Inferior parietal cortex (tissue), 1 donor: Measurements from ENCODE around the gene HEATR9.

Experiments
- DNase-seq: peaks from one replicate; pipeline ENCODE4 v3.0.0-alpha.2; 2016; ENCODE audit errors: extremely low spot score

HEATR9 gene

DNA sequence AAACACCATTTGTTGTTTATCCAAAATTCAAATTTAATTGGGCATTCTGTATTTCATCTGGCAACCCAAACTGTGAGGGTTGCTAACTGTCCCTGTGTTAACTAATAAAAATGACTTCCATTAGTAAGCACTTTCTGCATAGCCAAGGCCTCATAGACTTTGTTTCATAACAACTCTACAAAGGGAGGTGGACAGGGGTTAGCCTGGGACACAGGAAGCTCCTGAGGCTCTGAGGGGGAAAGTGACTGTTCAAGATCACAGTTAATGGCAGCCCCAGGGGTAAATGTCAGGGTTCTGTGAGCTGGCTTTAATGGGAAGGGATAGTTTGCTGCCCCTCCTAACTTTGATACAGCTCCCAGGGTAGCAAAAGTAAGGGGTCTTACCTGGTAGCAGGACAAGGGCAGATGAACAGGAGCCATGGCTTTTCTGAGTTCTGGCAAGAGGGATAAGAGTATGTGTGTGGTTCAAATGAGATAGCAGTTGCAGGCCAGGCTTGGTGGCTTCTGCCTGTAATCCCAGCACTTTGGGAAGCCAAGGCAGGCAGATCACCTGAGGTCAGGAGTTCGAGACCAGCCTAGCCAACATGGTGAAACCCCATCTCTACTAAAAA, 2.2 kb downstream of the HEATR9 start:
- no peak for DNase-seq

DNA sequence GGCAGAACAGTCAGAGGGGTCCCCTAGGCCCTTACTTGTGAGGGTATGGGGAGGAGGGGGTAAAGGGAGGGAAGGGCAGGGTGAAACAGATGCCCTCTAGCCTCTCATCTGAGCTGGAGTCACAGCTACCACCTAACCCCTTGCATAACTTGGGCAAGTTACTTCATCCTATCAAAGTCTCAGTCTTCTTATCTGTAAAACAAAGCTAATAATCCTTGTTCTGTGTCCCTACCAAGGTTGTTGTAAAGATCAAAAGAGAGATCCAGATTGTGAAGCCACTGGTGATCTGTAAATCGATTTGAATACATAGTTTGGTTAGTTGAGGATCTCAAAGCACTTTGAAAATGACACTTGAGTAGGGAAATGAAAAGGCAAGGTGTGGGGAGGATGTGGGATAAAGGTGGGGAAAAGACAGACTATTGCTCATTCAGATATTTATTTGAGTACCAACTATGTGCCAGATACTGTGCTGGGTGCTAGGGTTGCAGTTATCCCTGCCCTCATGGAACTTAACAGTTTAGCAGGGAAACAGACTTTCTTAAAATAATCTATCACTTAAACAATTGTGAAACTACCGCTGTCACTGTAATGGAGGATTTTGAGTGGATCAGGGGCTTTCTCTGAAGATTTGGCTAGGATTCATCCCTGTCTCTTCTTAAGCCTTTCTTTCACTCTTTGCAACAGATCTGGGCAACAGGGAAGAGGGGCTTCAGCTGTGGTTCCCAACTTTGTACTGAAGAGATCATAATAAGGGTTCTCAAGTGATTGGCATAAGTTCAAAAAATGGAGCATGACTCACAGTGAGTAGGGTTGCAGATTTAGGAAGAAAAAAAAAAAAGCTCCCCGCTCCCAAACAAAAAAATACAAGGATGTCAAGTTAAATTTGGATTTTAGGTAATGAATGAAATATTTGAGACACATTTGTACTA, 3.0 kb downstream of the HEATR9 start:
- DNase-seq, result no peak

DNA sequence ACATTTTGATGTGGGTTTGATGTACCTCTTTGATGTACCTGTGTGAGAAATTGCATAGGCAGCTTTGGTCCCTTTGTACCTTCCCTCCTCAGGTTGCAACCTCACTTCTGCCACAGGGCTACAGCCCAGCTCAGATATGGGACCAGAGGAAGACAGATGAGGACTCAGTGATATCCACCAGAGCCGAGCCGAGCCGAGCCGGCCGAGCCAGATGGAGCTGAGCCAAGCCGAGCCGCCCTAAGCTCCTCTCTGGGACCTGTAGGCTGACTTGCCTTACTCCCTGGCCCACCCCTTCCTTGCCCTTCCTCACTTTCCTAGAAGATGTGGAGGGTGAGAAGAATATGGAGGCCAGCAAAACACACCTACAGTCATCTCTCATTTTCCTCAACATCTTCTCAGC, 3.8 kb downstream of the HEATR9 start:
- DNase-seq, result no peak

DNA sequence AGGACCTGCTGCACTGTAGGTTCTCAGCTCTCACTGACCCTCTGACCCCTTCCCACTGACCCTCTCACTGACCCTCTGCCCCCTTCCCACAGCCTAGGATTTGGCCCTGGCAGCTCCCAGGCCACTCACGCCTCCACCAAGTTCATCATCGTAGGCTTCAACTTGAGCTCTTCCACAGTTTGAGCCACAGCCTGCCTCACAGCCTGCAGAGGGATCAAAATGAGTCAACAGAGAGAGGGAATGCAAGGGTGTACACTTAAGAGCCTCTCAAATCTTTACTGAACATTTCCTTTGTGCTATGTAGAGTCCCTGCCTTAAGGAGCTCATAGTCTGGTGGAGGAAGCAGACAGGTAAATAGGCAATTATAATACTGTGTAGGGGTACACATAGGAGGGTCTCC, 12.1 kb downstream of the HEATR9 start:
- no peak for DNase-seq

DNA sequence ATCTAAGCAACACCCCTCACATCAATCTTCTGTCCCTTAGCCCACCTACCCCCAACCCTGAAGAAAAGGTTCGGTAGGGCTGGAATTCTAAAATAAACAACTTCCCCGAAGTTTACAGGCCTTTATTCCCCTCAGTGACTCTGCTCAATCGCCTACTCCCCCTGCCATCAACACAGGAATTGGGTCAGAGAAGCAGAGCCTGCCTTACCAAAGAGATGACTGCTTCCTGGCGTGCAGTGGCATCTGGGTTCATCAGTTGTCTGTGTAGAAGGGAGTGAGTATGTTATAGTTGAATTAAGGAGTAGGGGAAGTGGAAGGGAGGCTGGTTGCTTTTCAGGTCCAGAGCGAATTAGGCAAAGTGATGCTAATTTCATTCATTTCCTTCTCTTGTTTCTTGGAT, 12.7 kb downstream of the HEATR9 start:
- DNase-seq, result no peak

DNA sequence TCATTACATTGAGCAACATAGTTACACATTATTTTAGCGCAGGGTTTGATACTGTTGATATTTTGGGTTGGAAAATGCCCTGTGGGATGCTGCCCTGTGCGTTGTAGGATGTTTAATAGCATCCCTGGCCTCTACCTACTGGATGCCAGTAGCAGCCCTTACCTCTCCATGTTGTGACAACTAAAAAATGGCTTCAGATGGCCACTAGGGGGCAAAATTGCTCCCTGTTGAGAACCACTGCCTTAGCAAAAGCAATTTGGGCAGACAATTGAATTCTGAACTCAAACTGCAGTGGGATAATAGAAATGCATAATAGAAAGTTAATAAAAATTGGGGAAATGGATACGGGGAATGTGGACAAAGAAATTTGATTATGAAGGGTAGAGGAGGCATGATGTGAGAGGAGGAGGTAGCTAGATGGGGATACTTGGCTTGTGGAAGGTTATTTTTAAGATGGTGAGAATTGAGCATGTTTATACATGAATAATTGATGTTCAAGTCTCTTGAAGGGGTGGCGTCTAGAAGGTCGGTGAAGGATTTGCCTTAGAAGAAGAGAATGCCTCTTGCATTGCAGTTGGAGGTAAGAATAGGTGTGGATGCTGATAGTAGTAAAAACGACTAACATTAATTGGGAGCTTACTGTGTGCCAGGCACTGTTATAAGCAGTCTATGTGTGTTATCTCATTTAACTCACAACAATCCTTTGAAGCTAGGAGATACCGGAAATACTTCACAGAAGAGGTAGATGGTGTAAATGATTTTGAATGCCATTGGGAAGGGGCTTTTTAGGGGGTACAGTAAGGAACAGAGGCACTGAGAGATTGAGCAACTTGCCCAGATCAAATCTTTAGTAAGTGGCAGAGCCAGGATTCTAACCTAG, 19.0 kb downstream of the HEATR9 start:
- DNase-seq, result peak; percentile 72

DNA sequence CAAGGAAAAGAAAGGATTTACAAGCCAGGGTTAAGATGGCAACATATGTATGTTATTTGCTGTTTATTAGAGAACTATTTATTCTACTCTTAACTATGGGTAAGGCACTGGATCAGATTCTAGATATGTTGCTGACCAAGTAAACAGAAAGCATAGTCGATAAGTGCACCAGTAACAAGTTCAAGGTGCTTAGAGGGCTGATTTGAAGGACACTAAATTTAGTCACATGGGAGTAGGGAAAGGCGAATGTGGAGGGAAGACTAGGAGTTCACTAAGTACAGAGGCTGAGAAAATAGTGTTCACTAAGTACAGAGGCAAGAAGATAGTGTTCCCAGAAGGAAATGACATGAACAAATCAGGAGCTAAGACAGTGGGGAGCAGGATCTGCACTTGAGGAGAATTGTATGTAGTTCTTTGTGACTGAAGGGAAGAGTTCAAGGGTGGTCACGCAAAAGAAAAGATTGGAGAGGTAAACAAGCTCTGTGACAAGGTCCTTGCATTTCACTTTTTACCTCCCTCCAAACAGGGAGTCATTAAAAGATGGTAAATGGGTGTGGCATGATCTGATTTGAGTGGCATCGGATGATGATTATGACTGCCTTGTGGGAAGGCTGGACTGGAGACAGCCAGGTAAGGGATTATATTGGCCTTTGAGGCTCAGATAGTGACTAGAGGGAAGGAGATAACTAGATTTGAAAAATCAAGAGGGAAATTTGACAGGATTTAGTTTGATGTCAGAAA, 20.9 kb downstream of the HEATR9 start:
- no peak for DNase-seq

DNA sequence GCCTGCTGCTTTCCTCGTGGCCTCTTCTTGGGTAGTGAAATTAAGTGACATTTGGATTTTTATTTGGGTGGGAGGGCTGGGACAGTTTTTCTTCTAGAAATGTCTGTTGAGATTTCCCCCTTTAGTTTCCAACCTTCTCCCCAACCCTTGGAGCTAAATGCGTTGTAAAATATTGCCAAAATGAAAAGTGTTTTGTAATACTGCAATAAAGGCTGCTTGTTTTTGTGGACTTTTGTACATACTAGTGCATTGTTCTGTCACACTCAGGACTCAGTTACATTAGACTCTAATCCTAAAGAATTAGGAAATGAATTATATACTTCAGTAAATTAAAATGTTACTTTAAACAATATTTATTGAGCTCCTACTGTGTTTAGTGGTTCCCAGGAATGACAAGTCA, 21.7 kb downstream of the HEATR9 start:
- no peak for DNase-seq

DNA sequence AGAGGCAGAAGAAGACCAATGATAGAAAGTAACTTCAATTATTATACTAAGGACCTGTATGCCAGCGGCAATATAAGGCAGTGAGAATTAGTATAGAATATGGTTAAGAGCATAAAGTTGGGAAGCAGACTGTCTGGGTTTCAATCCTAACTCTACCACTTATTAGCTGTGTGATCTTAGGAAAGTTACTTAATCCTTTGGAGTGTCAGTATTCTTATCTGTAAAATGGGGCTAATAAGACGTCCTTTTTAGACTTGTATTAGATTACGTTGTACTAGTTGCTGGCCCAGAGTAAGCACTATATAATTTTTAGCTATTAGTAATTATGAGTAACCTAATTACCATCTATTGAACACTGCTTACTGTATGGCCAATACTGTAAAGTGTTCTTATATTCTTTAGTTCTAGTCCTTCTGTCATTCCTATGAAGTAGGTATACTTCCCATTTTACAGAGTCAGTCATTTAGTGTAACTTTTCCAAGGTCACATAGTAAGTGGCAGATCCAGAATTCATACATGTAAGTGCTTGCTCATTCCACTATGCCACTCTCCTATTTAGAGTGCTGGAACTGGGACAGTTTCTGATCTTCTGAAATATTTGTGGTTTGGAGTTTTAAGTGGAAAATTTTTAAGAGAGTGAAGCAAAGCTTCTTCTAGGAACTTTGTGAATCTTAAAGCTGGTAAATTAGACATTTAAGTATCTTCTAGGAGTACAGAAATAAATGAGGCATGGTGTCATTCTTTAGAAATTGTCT, 22.5 kb downstream of the HEATR9 start:
- no peak for DNase-seq

DNA sequence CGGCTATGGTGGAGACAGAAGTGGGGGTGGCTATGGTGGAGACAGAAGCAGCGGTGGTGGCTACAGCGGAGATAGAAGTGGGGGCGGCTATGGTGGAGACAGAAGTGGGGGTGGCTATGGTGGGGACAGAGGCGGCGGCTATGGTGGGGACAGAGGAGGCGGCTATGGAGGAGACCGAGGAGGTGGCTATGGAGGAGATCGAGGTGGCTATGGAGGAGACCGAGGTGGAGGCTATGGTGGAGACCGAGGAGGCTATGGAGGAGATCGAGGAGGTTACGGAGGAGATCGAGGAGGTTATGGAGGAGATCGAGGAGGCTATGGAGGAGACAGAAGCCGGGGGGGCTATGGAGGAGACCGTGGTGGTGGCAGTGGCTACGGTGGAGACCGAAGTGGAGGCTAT, 24.1 kb downstream of the HEATR9 start:
- DNase-seq, result no peak

DNA sequence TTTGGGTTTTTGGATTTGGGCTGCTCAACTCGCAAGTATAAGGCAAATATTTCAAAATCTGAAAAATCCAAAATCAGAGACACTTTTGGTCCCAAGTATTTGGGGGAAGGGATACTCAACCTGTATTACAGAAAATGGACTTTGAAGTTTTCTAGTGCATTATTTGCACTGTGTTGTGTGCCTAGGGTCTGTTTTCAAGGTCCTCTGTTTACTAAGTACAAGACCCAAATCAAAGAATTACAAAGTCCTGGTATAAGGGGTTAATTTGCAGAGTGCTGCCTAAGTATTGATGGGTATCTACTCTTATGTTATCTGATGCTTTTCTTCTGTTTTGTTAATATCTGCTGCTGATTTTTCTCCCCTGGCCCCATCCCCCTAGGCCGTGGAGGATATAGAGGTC, 25.0 kb downstream of the HEATR9 start:
- no peak for DNase-seq

DNA sequence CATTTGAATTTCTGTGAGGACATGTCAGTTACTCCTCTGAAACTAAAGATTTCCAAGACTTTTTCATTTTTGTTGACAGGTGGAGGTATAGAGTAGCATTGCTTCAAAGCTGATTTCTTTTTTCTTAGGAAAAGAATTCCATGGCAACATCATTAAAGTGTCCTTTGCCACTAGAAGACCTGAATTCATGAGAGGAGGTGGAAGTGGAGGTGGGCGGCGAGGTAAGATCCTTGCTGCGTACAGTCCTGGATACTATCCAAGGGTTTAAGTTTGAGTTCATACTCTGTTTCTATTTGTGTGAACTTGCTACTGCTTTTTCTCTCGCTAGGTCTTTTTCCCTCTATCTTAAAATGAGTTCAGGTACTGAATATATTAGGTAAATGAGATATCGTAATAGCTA, 26.5 kb downstream of the HEATR9 start:
- no peak for DNase-seq

DNA sequence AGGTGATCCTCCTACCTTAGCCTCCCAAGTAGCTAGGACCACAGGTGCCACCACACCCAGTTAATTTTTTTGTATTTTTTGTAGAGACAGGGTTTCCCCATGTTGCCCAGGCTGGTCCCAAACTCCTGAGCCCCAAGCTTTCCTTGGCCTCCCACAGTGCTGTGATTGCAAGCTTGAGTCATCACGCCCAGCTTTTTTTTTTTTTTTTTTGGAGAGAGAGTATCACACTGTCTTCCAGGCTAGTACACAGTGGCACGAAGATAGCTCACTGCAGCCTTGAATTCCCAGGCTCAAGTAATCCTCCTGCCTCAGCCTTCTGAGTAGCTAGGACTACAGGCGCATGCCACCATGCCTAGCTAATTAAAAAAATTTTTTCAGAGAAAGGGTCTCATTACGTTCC, 27.2 kb downstream of the HEATR9 start:
- peak; percentile 12 for DNase-seq

DNA sequence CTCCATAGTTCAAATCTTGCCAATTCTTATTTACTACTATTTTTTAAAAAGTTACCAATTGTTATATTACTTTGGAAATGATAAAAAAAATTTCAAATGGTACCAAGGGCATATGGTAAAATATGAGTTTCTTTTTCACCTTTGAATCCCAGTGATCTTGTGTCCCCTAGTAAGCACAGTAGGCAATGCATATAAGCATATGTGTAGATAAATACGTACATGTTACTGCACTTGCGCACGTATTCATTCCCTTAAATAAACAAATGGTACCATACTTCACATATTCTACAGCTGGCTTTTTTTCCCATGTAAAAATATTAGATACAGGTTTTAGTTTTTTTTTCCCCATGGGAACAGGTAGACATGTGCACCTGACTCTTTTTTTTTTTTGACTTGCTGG, 27.6 kb downstream of the HEATR9 start:
- no peak for DNase-seq

DNA sequence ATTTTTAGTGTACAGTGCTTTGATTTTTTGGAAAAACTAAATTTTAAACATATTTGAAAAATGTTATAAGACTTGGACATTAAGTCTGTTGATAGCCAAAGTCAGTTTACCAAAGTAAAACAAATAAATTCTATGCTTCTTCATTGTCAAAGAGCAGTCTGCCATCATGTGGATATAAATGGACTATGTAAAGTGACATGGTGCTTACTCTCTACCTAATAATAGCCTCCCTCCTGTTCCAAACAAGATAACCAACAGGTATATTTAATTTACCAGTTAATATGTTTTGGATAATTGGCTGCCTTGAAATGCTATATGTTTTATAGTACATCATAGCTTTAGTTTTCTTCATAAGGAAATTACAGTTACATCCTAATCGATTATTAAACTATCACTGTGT, 43.5 kb downstream of the HEATR9 start:
- DNase-seq, result no peak

DNA sequence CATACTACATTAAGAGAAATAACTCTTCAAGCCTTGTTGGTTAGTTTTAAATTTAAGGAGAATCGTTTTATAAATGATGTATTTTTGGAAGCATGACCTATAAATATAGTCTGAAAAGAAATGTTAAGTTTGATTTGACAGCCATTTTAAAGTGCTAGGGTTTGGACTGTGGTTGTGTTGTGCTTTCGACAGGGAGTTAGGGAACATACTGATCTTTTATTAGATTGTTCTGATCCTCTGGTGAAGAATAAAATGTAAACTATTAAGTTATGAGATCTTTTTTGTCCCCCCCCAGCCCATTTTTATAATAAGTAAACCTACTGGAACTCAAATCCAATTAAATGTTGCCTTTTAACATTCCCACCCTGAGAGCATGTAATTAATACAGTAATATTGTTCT, 47.4 kb downstream of the HEATR9 start:
- no peak for DNase-seq

DNA sequence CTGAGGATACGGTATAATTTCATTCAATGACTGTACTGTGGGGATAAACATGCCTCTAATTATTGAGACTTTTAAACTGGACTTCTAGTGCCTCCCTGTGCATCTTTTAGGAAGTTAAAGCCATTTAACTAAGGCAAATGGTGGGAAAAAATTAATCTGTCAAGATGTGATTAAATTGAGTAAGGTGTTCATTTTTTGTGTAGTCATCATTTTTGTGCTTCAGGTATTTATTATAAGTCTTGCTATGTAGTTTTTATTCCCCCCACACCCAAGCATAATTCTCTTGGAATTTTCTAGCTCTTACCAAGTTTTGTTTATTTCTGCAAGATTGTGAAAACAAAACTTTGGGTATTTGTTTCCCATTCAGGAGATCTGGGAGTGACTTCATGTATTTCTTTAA, 49.2 kb downstream of the HEATR9 start:
- no peak for DNase-seq

DNA sequence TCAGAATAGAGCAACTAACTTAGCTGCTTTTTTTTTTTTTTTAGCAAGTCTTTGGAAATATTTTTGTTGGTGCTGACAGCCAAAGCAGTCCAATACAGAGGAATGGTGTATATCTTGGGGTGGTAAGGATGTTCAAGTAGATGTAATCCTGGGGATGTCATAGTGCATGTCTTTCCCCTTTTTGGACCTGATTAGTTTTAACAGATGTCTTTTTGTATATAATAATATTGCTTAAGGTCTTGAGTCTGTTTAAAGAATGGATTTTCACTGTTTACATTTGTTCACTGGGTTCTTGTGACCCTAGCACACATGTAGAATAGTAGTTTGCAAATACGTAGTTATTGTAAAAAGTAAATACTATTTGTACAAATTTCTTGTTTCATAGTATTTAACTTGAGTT, 51.5 kb downstream of the HEATR9 start:
- DNase-seq, result no peak

DNA sequence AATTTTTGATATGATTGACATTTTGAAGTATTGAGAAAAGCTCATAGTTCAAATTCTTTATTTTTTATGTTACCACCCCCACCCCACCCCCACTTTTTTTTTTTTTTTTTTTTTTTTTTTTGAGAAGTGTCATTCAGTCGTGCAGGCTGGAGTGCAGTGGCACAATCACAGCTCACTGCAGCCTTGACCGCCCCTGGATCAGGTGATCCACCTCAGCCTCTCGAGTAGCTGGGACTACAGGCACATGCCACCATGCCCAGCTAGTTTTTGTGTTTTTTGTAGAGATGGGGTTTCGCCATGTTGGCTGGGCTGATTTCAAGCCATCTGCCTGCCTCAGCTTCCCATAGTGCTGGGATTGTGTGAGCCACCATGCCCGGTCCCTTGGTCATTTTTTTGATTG, 52.0 kb downstream of the HEATR9 start:
- DNase-seq, result no peak

DNA sequence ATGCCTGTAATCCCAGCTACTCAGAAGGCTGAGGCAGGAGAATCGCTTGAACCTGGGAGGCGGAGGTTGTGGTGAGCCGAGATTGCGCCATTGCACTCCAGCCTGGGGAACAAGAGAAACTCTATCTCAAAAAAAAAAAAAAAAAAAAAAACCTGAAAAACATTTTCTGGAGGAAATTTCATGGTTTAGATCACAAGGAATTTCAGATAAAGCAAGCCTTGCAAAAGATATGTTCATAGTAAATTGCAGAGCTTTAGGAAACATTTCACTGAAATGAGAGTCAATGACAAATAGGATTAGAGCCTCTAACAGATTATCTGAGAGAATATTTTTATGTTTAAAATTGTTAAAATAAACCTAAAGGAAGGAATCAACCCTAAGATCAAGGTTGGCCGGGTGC, 56.2 kb downstream of the HEATR9 start:
- DNase-seq, result no peak

DNA sequence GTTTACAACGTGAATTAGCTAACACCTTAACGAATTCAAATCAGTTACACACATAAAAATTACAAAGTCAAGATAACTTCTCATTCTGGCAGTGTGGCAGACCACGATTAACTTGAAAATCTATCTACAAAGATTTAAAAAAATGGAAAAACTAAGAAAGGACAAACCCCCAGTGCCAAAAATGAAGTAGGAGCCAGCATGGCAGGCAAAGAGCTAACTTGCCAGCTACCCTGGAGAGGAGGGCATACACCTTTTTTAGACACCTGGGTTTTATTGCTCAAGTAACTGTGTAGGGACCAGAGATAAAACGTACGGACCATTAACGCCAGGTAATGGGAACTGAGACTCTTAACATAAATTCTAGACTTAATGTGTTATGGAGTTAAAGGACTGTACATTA, 56.9 kb downstream of the HEATR9 start:
- DNase-seq, result no peak
